Neural cell (in vitro differentiated cells): ENCODE results near the gene AP1M2. TPM values are rescaled to one million over a fixed set of nuclear protein-coding genes. Genes with fewer than 3 reads are reported as not detected.

ENCODE experiments used
- H2AFZ ChIP-seq: fragments of 200-600, 300-800 bp; sonication (generic), shearing (Covaris generic); 2 replicates; pipeline ENCODE4 v1.6.0; 2014; ENCODE audit warnings: low read depth, mild to moderate bottlenecking, antibody characterized with exemption, low read length, moderate library complexity
- H3F3A ChIP-seq: fragments of 200-600 bp; shearing (Covaris generic); 2 replicates; pipeline ENCODE4 v1.6.1; 2016; ENCODE audit warnings: mild to moderate bottlenecking, moderate library complexity, mixed read lengths, antibody characterized with exemption, low read length; ENCODE audit not compliant: insufficient read depth, poor library complexity, severe bottlenecking
- H3K27ac ChIP-seq: fragments of 200-600, 300-800 bp; sonication (generic), shearing (Covaris generic); 2 replicates; pipeline ENCODE4 v1.5.1; 2014; ENCODE audit warnings: mild to moderate bottlenecking, low read length, moderate library complexity
- H3K27me3 ChIP-seq: fragments of 300-800, 200-600 bp; sonication (generic), shearing (Covaris generic); 2 replicates; pipeline ENCODE4 v1.6.0; 2014; ENCODE audit warnings: mild to moderate bottlenecking, low read depth, low read length, moderate library complexity; ENCODE audit not compliant: insufficient read depth
- H3K36me3 ChIP-seq: fragments of 300-800, 200-600 bp; sonication (generic), shearing (Covaris generic); 2 replicates; pipeline ENCODE4 v1.5.1; 2014; ENCODE audit warnings: mild to moderate bottlenecking, antibody characterized with exemption, low read length, moderate library complexity; ENCODE audit not compliant: insufficient read depth
- H3K4me2 ChIP-seq: fragments of 300-800, 200-600 bp; sonication (generic), shearing (Covaris generic); 2 replicates; pipeline ENCODE4 v1.6.0; 2014; ENCODE audit warnings: mild to moderate bottlenecking, low read length
- H3K4me3 ChIP-seq: fragments of 300-800, 200-600 bp; sonication (generic), shearing (Covaris generic); 2 replicates; pipeline ENCODE4 v1.5.1; 2014; ENCODE audit warnings: mild to moderate bottlenecking, low read length, moderate library complexity
- H3K79me2 ChIP-seq: fragments of 200-600 bp; shearing (Covaris generic); replicated peaks from 2 replicates; pipeline ENCODE4 v1.6.0; 2014; ENCODE audit warnings: mild to moderate bottlenecking, low read length, moderate library complexity; ENCODE audit not compliant: insufficient read depth
- H3K9ac ChIP-seq: fragments of 300-800, 200-600 bp; sonication (generic), shearing (Covaris generic); 2 replicates; pipeline ENCODE4 v1.6.1; 2016; ENCODE audit warnings: mild to moderate bottlenecking, low read length, mixed read lengths
- H3K9me2 ChIP-seq: fragments of 200-600 bp; shearing (Covaris generic); 2 replicates; pipeline ENCODE4 v1.6.1; 2016; ENCODE audit warnings: mild to moderate bottlenecking, low read length, mixed read lengths; ENCODE audit not compliant: insufficient read depth
- H3K9me3 ChIP-seq: fragments of 200-600, 300-800 bp; sonication (generic), shearing (Covaris generic); 2 replicates; pipeline ENCODE4 v1.6.1; 2016; ENCODE audit warnings: mild to moderate bottlenecking, mixed run types, low read length, moderate library complexity, mixed read lengths
- H4K20me1 ChIP-seq: fragments of 200-600 bp; shearing (Covaris generic); 2 replicates; pipeline ENCODE4 v1.6.1; 2016; ENCODE audit warnings: mild to moderate bottlenecking, mixed run types; ENCODE audit not compliant: insufficient read depth
- EP300 ChIP-seq: fragments of 450-650 bp; conservative IDR thresholded peaks from 2 replicates; pipeline ENCODE4 v1.6.1; 2014; ENCODE audit warnings: antibody characterized with exemption, mild to moderate bottlenecking, moderate library complexity; ENCODE audit not compliant: poor library complexity, severe bottlenecking
- EZH2 ChIP-seq: fragments of 200-600, 300-800 bp; shearing (Covaris generic), sonication (generic); IDR thresholded peaks from 2 replicates; pipeline ENCODE4 v1.6.1; 2014; ENCODE audit warnings: antibody characterized with exemption, low read length, borderline replicate concordance, mild to moderate bottlenecking; ENCODE audit not compliant: insufficient read depth, poor library complexity, severe bottlenecking
- MXI1 ChIP-seq: fragments of 450-650 bp; conservative IDR thresholded peaks from 2 replicates; pipeline ENCODE4 v1.6.1; 2014; ENCODE audit warnings: antibody characterized with exemption, mild to moderate bottlenecking; ENCODE audit not compliant: poor library complexity, severe bottlenecking
- POLR2AphosphoS5 ChIP-seq: IDR thresholded peaks from 2 replicates; pipeline ENCODE4 v1.6.1; 2012
- RAD21 ChIP-seq: fragments of 450-650 bp; conservative IDR thresholded peaks from 2 replicates; pipeline ENCODE4 v1.6.1; 2014; ENCODE audit warnings: antibody characterized with exemption, mild to moderate bottlenecking, moderate library complexity
- SMC3 ChIP-seq: fragments of 450-650 bp; conservative IDR thresholded peaks from 2 replicates; pipeline ENCODE4 v1.6.1; 2014; ENCODE audit warnings: antibody characterized with exemption, mild to moderate bottlenecking, moderate library complexity; ENCODE audit not compliant: poor library complexity
- TAF1 ChIP-seq: IDR thresholded peaks from 2 replicates; pipeline ENCODE4 v1.6.1; 2012; ENCODE audit warnings: low read depth
- polyA plus RNA-seq: library from polyadenylated mRNA; depleted of rRNA; stranded (reverse); fragments of >200 nt; gene quantifications from 2 replicates; pipeline ENCODE4 v1.2.3, GENCODE V29; 2014
- TF ChIP-seq, protein P1 (sequence below): fragments of 450-650 bp; IDR thresholded peaks from 2 replicates; pipeline ENCODE4 v1.5.1; 2014; ENCODE audit warnings: antibody characterized with exemption, mild to moderate bottlenecking, moderate library complexity; ENCODE audit not compliant: poor library complexity, severe bottlenecking
- TF ChIP-seq, protein P2 (sequence below): IDR thresholded peaks from 2 replicates; pipeline ENCODE4 v1.6.1; 2012; ENCODE audit warnings: borderline replicate concordance

AP1M2 gene
- polyA plus RNA-seq, 1 donor from 2014 or later, result 0.38 TPM

DNA sequence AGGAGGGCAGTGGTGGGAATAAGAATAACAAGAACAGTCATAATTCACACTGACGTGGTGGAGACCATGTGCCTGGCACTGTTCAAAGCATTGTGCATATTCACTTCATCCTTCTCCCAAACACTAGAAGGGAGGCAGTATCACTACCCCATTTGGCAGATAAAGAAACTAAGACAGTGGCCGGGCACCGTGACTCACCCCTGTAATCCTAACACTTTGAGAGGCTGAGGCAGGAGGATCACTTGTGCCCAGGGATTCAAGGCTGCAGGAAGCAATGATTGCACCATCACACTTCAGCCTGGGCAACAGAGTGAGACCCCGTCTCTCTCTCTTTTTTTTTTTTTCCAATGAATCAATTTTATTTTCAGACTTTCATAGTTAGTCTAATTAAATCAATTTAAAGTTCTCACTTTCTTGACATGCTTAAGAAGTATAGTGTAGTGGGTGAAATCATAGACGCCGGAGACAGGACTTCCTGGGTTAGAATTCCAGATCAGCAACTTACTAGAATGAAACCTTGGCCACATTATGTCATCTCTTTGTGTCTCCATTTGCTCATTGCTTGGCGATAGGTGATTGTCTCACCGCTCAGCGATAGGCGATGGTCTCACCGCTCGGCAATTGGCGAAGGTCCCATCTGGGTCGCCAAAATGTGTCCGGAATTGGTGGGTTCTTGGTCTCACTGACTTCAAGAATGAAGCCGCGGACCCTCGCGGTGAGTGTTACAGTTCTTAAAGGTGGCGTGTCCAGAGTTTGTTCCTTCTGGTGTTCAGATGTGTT lies 48.7 kb downstream of the AP1M2 start:
- H3K27me3 ChIP-seq, result no peaks in the 10 kb centered on the region
- H3K36me3 ChIP-seq, result no peaks in the 10 kb centered on the region
- H3K9ac ChIP-seq, result no peak overlapping the region
- H3K4me2 ChIP-seq, result no peak overlapping the region
- no peak for TF ChIP-seq TAF1
- TF ChIP-seq, protein P1, sequence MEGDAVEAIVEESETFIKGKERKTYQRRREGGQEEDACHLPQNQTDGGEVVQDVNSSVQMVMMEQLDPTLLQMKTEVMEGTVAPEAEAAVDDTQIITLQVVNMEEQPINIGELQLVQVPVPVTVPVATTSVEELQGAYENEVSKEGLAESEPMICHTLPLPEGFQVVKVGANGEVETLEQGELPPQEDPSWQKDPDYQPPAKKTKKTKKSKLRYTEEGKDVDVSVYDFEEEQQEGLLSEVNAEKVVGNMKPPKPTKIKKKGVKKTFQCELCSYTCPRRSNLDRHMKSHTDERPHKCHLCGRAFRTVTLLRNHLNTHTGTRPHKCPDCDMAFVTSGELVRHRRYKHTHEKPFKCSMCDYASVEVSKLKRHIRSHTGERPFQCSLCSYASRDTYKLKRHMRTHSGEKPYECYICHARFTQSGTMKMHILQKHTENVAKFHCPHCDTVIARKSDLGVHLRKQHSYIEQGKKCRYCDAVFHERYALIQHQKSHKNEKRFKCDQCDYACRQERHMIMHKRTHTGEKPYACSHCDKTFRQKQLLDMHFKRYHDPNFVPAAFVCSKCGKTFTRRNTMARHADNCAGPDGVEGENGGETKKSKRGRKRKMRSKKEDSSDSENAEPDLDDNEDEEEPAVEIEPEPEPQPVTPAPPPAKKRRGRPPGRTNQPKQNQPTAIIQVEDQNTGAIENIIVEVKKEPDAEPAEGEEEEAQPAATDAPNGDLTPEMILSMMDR, result no peak
- no peak for TF ChIP-seq EP300
- no peak for TF ChIP-seq EZH2
- TF ChIP-seq, protein P2, sequence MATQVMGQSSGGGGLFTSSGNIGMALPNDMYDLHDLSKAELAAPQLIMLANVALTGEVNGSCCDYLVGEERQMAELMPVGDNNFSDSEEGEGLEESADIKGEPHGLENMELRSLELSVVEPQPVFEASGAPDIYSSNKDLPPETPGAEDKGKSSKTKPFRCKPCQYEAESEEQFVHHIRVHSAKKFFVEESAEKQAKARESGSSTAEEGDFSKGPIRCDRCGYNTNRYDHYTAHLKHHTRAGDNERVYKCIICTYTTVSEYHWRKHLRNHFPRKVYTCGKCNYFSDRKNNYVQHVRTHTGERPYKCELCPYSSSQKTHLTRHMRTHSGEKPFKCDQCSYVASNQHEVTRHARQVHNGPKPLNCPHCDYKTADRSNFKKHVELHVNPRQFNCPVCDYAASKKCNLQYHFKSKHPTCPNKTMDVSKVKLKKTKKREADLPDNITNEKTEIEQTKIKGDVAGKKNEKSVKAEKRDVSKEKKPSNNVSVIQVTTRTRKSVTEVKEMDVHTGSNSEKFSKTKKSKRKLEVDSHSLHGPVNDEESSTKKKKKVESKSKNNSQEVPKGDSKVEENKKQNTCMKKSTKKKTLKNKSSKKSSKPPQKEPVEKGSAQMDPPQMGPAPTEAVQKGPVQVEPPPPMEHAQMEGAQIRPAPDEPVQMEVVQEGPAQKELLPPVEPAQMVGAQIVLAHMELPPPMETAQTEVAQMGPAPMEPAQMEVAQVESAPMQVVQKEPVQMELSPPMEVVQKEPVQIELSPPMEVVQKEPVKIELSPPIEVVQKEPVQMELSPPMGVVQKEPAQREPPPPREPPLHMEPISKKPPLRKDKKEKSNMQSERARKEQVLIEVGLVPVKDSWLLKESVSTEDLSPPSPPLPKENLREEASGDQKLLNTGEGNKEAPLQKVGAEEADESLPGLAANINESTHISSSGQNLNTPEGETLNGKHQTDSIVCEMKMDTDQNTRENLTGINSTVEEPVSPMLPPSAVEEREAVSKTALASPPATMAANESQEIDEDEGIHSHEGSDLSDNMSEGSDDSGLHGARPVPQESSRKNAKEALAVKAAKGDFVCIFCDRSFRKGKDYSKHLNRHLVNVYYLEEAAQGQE, result no peak
- TF ChIP-seq MXI1, result no peak
- TF ChIP-seq POLR2AphosphoS5, result no peak
- no peak for TF ChIP-seq RAD21
- no peak for TF ChIP-seq SMC3
- no peak overlapping the region for H3K27ac ChIP-seq
- no peaks in the 10 kb centered on the region for H3K9me3 ChIP-seq
- no peaks in the 10 kb centered on the region for H3K79me2 ChIP-seq
- H4K20me1 ChIP-seq, result no peaks in the 10 kb centered on the region
- H2AFZ ChIP-seq, result no peak overlapping the region
- no peak overlapping the region for H3K4me3 ChIP-seq
- no peaks in the 10 kb centered on the region for H3K9me2 ChIP-seq
- no peaks in the 10 kb centered on the region for H3F3A ChIP-seq

DNA sequence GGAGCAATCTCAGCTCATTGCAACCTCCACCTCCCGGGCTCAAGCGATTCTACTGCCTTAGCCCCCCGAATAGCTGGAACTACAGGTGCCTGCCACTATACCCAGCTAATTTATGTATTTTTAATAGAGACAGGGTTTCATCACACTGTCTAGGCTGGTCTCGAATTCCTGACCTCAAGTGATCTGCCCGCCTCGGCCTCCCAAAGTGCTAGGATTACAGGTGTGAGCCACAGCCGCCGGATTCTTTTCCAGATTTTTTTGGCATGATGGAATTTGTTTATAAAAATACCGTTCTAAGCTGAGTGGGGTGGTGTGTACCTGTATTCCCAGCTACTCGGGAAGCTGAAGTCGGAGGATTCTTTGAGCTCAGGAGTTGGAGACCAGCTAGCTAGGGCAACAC lies 49.4 kb downstream of the AP1M2 start:
- Histone ChIP-seq H3K9me3 (no peaks in the 10 kb centered on the region), H3K9me2 (no peaks in the 10 kb centered on the region), H3K4me3 (no peak overlapping the region), H3K9ac (no peak overlapping the region), H3K27ac (no peak overlapping the region), H3K27me3 (no peaks in the 10 kb centered on the region), H2AFZ (no peak overlapping the region), H3F3A (no peaks in the 10 kb centered on the region), H3K79me2 (no peaks in the 10 kb centered on the region), H3K4me2 (no peak overlapping the region), H3K36me3 (no peaks in the 10 kb centered on the region), H4K20me1 (no peaks in the 10 kb centered on the region)
- TF ChIP-seq RAD21, result no peak
- TF ChIP-seq EP300, result no peak
- TF ChIP-seq POLR2AphosphoS5, result no peak
- TF ChIP-seq SMC3, result no peak
- no peak for TF ChIP-seq MXI1
- TF ChIP-seq EZH2, result no peak
- no peak for TF ChIP-seq TAF1
- TF ChIP-seq, protein P1, result no peak
- TF ChIP-seq, protein P2, result no peak
